Measurements from ENCODE around the gene METTL17. TPM values are rescaled to one million over a fixed set of nuclear protein-coding genes. Genes with fewer than 3 reads are reported as not detected.
"Not testable (repeated sequence)": the region's sequence is repeated elsewhere in the genome, so short reads cannot be mapped to it uniquely, and the experiment has no call there.

METTL17 gene
- total and polyA plus RNA-seq, 7 experiments from 2014 or later: 41.7 to 129 (median 91.7) TPM

DNA sequence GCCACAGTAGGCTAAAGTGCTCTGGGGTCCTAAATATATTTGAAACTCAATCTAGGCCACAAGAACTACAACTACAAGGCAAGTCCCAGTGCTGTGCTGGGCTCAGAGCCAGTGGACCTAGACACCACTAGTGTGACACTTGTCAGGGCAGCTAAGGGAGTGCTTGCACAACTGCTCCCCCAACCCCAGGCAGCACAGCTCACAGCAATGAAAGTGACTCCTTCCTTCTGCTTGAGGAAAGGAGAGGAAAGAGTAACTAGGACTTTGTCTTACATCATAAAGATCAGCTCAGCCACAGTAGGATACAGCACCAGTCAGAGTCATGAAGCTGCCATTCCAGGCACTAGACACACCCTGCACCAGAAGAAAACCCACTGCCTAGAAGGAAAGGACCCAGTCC is 30.8 kb upstream of the METTL17 start:
- H3K27ac ChIP-seq (ENCODE audit: low read depth, low read length): not testable (repeated sequence)

DNA sequence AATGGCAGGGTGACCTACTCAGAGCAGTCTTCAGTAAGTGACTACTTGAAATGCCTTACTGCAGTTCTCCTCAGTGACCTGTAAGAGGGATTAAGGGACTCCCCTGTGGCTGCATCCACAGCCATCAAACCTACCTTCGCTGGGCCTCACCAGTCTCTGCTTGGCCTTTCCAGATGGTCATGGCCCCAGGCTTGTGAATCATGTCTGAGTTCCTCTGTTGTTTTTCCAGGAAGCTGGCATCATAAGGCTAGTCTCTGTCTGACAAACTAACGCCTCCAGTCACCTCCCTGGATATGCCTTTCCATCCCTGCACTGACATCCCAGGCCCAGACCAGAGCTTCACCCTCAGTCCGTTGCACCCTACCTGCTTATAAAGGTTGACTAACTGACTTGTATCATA is 20.4 kb upstream of the METTL17 start:
- Histone ChIP-seq H3K27me3 (ENCODE audit: control insufficient read depth in 2 of 2, insufficient read depth in 2 of 2, low read length in 2 of 2) (peaks cover 3 to 5% of the 10 kb centered on the region in 2 donors), H3K27ac (ENCODE audit: low read depth, low read length) (no peak overlapping the region), H3K9me3 (ENCODE audit: control insufficient read depth in 2 of 3, low read length in 3 of 3) (no peaks in the 10 kb centered on the region), H3K4me3 (ENCODE audit: low read length) (no peak overlapping the region), H3K36me3 (ENCODE audit: control insufficient read depth in 2 of 3, insufficient read depth in 3 of 3, low read length in 3 of 3) (no peaks in the 10 kb centered on the region), H3K4me1 (ENCODE audit: control insufficient read depth in 2 of 2, insufficient read depth in 2 of 2, low read length in 2 of 2) (peaks cover 0 to 5% of the 10 kb centered on the region in 2 donors)
- DNase-seq (no peak), ATAC-seq (no peak)
- H3K27ac Mint-ChIP-seq: no peak overlapping the region
- POLR2A ChIA-PET: no interaction called here
- peaks cover 20 to 58% (median 31%) of the 10 kb centered on the region in 5 donors for H3K27me3 Mint-ChIP-seq
- no peak overlapping the region for H3K4me3 Mint-ChIP-seq
- peaks cover 5 to 17% (median 13%) of the 10 kb centered on the region in 7 donors for H3K4me1 Mint-ChIP-seq
- no peaks in the 10 kb centered on the region for H3K36me3 Mint-ChIP-seq
- no peaks in the 10 kb centered on the region for H3K9me3 Mint-ChIP-seq
- CTCF ChIA-PET: interaction anchor here (0.9 to 3.5 kb wide), 2 partner anchors 9 to 110 kb away, joined by 3 to 21 read pairs; no protein-coding TSS in a partner anchor
- intact Hi-C loops (cut with micrococcal nuclease): no loop called here

More for the DNA sequence above, 30.8 kb upstream of the METTL17 start:
- peaks cover 22 to 33% (median 25%) of the 10 kb centered on the region in 7 donors for H3K4me1 Mint-ChIP-seq
- H3K9me3 Mint-ChIP-seq; H3K9me3 ChIP-seq (ENCODE audit: control insufficient read depth in 2 of 3, low read length in 3 of 3); DNase-seq; H3K36me3 Mint-ChIP-seq; H3K36me3 ChIP-seq (ENCODE audit: control insufficient read depth in 2 of 3, insufficient read depth in 3 of 3, low read length in 3 of 3); H3K4me1 ChIP-seq (ENCODE audit: control insufficient read depth in 2 of 2, insufficient read depth in 2 of 2, low read length in 2 of 2); H3K27me3 ChIP-seq (ENCODE audit: control insufficient read depth in 2 of 2, insufficient read depth in 2 of 2, low read length in 2 of 2); intact Hi-C loops (cut with micrococcal nuclease); POLR2A ChIA-PET; H3K27ac Mint-ChIP-seq; H3K4me3 Mint-ChIP-seq; ATAC-seq; H3K4me3 ChIP-seq (ENCODE audit: low read length): not testable (repeated sequence)
- H3K27me3 Mint-ChIP-seq: peaks cover 0 to 33% (median 23%) of the 10 kb centered on the region in 5 donors
- CTCF ChIA-PET: interaction anchor here (1.7 to 4.5 kb wide), 2 partner anchors 12 to 267 kb away, joined by 4 to 21 read pairs; no protein-coding TSS in a partner anchor

DNA sequence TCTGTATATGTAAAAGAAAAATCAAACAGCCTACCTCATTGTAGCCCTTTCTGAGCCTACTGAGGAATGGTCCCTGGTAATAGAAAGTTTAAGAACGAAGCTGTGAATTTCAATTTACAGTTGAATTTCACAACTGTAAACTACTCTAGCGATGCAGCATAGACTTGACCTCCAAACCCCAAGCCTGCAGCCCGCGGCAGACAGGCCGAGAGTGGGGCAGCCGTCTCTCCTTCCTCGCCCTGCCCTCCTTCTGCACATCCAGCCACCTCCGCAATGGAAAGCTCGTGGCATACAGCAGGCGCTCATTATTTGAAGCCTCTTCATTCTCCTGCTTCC is 19.2 kb upstream of the METTL17 start:
- Mint-ChIP-seq H3K9me3 (no peaks in the 10 kb centered on the region), H3K27ac (peak overlapping the region in 3 of 9 donors; percentile 15 to 71 (median 60)), H3K36me3 (no peaks in the 10 kb centered on the region), H3K4me3 (peak overlapping the region; percentile 88 to 95 (median 92)), H3K4me1 (peaks cover 5 to 17% (median 13%) of the 10 kb centered on the region in 7 donors), H3K27me3 (peaks cover 20 to 49% (median 25%) of the 10 kb centered on the region in 5 donors)
- H3K36me3 ChIP-seq (ENCODE audit: control insufficient read depth in 2 of 3, insufficient read depth in 3 of 3, low read length in 3 of 3): no peaks in the 10 kb centered on the region
- ChIA-PET POLR2A (interaction anchor here (0.7 to 1.1 kb wide), 4 partner anchors 11 to 190 kb away, joined by 3 to 7 read pairs (median 3); partner anchors contain the start of gene RNASE6), CTCF (interaction anchor here (0.6 to 3.5 kb wide), 17 partner anchors 10 to 1566 kb away, joined by 3 to 21 read pairs (median 5); partner anchors contain the start of gene SLC39A2)
- H3K4me3 ChIP-seq (ENCODE audit: low read length): peak overlapping the region; percentile 92
- ATAC-seq (peak; percentile 2), DNase-seq (no peak)
- no peak overlapping the region for H3K27ac ChIP-seq (ENCODE audit: low read depth, low read length)
- H3K4me1 ChIP-seq (ENCODE audit: control insufficient read depth in 2 of 2, insufficient read depth in 2 of 2, low read length in 2 of 2): peaks cover 0 to 5% of the 10 kb centered on the region in 2 donors
- peaks cover 0 to 3% of the 10 kb centered on the region in 2 donors for H3K27me3 ChIP-seq (ENCODE audit: control insufficient read depth in 2 of 2, insufficient read depth in 2 of 2, low read length in 2 of 2)
- intact Hi-C loops (cut with micrococcal nuclease): loop anchor here (2.0 to 10.0 kb wide), 5 partner anchors 70 to 643 kb away; partner anchors contain the start of gene RNASE4 (in 1 of the 2)
- H3K9me3 ChIP-seq (ENCODE audit: control insufficient read depth in 2 of 3, low read length in 3 of 3): no peaks in the 10 kb centered on the region

DNA sequence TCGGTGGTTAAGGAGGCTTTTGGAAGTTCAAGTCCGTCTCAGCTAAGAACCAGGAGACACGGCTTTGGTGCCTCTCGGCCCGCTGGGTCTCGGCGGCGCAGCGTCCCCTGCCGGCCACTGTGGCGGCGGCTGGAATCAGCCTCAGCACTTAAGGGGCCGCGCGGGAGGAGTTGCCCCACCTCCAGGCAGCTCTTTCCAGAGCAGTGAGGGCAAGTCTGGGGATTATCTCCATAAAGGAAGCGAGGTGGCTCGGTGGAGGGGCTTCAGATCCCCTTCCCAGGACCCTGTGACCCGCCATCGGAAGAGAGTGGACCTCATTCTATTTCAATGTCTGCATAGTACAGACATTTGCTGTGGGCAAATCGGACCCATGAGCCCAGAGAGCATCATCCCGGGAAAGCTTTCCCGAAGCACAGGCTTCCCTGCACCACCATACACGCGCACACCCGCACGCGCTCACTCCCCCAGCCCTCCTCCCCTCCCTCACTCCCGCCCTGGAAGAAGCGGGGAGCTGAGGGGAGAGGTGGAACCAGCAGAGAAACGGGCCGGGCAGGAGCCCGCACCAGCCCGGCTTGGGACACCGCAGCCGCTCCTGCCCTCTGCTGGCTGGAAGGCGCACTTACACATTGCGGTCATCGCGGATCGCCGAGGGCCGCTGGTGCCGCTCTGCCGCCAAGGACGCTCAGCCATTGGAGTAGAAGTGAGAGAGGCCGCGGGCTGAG is 18.6 kb upstream of the METTL17 start:
- DNase-seq (peak; percentile 59 to 84 (median 74)), ATAC-seq (peak; percentile 95)
- POLR2A ChIA-PET: interaction anchor here (0.7 to 1.1 kb wide), 4 partner anchors 11 to 190 kb away, joined by 3 to 7 read pairs (median 3); partner anchors contain the start of gene RNASE6
- H3K27ac Mint-ChIP-seq: peak overlapping the region in 5 of 9 donors; percentile 15 to 85 (median 60)
- H3K4me1 ChIP-seq (ENCODE audit: control insufficient read depth in 2 of 2, insufficient read depth in 2 of 2, low read length in 2 of 2): peaks cover 0 to 5% of the 10 kb centered on the region in 2 donors
- H3K36me3 Mint-ChIP-seq: no peaks in the 10 kb centered on the region
- H3K4me1 Mint-ChIP-seq: peaks cover 5 to 17% (median 13%) of the 10 kb centered on the region in 7 donors
- no peaks in the 10 kb centered on the region for H3K36me3 ChIP-seq (ENCODE audit: control insufficient read depth in 2 of 3, insufficient read depth in 3 of 3, low read length in 3 of 3)
- peak overlapping the region; percentile 88 to 95 (median 92) for H3K4me3 Mint-ChIP-seq
- peaks cover 20 to 44% (median 25%) of the 10 kb centered on the region in 5 donors for H3K27me3 Mint-ChIP-seq
- no peaks in the 10 kb centered on the region for H3K9me3 ChIP-seq (ENCODE audit: control insufficient read depth in 2 of 3, low read length in 3 of 3)
- peaks cover 0 to 3% of the 10 kb centered on the region in 2 donors for H3K27me3 ChIP-seq (ENCODE audit: control insufficient read depth in 2 of 2, insufficient read depth in 2 of 2, low read length in 2 of 2)
- CTCF ChIA-PET: interaction anchor here (0.6 to 3.5 kb wide), 18 partner anchors 9 to 1565 kb away, joined by 3 to 21 read pairs (median 4); partner anchors contain the start of gene SLC39A2
- intact Hi-C loops (cut with micrococcal nuclease): loop anchor here (1.0 to 10.0 kb wide), 10 partner anchors 10 to 644 kb away; partner anchors contain the start of genes METTL17 (in 2 of the 2) and RNASE4 (in 1 of the 2)
- H3K4me3 ChIP-seq (ENCODE audit: low read length): peak overlapping the region; percentile 92
- H3K27ac ChIP-seq (ENCODE audit: low read depth, low read length): peak overlapping the region; percentile 25
- H3K9me3 Mint-ChIP-seq: no peaks in the 10 kb centered on the region

DNA sequence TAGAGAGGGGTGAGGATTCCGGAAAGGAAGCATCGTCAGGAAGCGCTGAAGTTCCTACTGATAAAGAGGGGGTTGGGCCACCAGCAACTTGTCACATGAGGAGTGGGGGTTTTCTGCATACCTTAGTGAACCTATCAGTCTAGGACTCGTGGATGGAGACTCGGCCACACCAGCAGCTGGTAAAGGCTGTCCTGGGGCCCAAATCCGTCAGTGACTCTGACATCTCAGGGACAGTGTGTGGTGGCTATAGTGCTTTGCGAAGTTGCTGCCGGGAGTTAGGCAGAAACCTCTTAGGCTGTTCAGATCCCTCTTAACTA is 18.1 kb upstream of the METTL17 start:
- Histone ChIP-seq H3K9me3 (ENCODE audit: control insufficient read depth in 2 of 3, low read length in 3 of 3) (no peaks in the 10 kb centered on the region), H3K27me3 (ENCODE audit: control insufficient read depth in 2 of 2, insufficient read depth in 2 of 2, low read length in 2 of 2) (peaks cover 0 to 3% of the 10 kb centered on the region in 2 donors), H3K4me1 (ENCODE audit: control insufficient read depth in 2 of 2, insufficient read depth in 2 of 2, low read length in 2 of 2) (peaks cover 0 to 5% of the 10 kb centered on the region in 2 donors), H3K36me3 (ENCODE audit: control insufficient read depth in 2 of 3, insufficient read depth in 3 of 3, low read length in 3 of 3) (no peaks in the 10 kb centered on the region), H3K27ac (ENCODE audit: low read depth, low read length) (peak overlapping the region; percentile 25), H3K4me3 (ENCODE audit: low read length) (peak overlapping the region; percentile 92)
- Mint-ChIP-seq H3K36me3 (no peaks in the 10 kb centered on the region), H3K4me1 (peaks cover 5 to 17% (median 13%) of the 10 kb centered on the region in 7 donors), H3K9me3 (no peaks in the 10 kb centered on the region), H3K27me3 (peaks cover 20 to 44% (median 25%) of the 10 kb centered on the region in 5 donors), H3K4me3 (peak overlapping the region; percentile 88 to 95 (median 92)), H3K27ac (peak overlapping the region in 2 of 9 donors; percentile 59 to 85)
- DNase-seq: no peak
- intact Hi-C loops (cut with micrococcal nuclease): loop anchor here (1.0 to 10.0 kb wide), 10 partner anchors 10 to 644 kb away; partner anchors contain the start of genes METTL17 (in 2 of the 2) and RNASE4 (in 1 of the 2)
- ChIA-PET POLR2A (interaction anchor here (1.1 kb wide), 1 partner anchor 191 kb away, joined by 3 read pairs; the partner anchor contains the start of gene RNASE6), CTCF (interaction anchor here (0.6 to 3.5 kb wide), 10 partner anchors 9 to 290 kb away, joined by 3 to 21 read pairs (median 4); partner anchors contain the start of gene SLC39A2)
- ATAC-seq: no peak

DNA sequence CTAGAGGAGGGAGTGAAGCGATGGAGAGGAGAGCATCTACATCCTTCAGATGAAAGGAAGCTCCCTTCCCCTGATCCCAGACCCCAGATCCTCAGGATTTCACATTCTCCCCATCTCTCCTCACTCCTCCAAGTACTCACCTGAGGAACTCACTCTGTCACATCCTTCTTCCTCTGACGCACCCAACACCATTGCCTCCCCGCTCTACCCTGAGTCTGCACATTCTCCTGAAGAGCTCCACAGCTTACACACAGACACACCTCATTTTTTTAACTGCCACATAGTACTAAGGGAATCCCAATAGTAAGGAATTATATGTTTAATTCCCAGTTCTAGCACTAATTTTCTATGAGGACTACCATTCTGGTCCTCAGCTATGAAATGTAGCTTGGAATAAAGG is 16.3 kb upstream of the METTL17 start:
- no peak overlapping the region for H3K27ac ChIP-seq (ENCODE audit: low read depth, low read length)
- CTCF ChIA-PET: interaction anchor here (0.6 to 1.2 kb wide), 4 partner anchors 8 to 116 kb away, joined by 3 to 4 read pairs (median 3); no protein-coding TSS in a partner anchor
- peaks cover 0 to 5% of the 10 kb centered on the region in 2 donors for H3K4me1 ChIP-seq (ENCODE audit: control insufficient read depth in 2 of 2, insufficient read depth in 2 of 2, low read length in 2 of 2)
- no peaks in the 10 kb centered on the region for H3K36me3 ChIP-seq (ENCODE audit: control insufficient read depth in 2 of 3, insufficient read depth in 3 of 3, low read length in 3 of 3)
- Mint-ChIP-seq H3K4me3 (no peak overlapping the region), H3K27ac (no peak overlapping the region), H3K27me3 (peaks cover 6 to 27% (median 12%) of the 10 kb centered on the region in 5 donors), H3K36me3 (no peaks in the 10 kb centered on the region), H3K4me1 (peaks cover 5 to 17% (median 13%) of the 10 kb centered on the region in 7 donors), H3K9me3 (no peaks in the 10 kb centered on the region)
- H3K9me3 ChIP-seq (ENCODE audit: control insufficient read depth in 2 of 3, low read length in 3 of 3): no peaks in the 10 kb centered on the region
- intact Hi-C loops (cut with micrococcal nuclease): loop anchor here (5.0 to 10.0 kb wide), 4 partner anchors 291 to 646 kb away; partner anchors contain the start of gene RNASE4 (in 1 of the 2)
- H3K27me3 ChIP-seq (ENCODE audit: control insufficient read depth in 2 of 2, insufficient read depth in 2 of 2, low read length in 2 of 2): no peaks in the 10 kb centered on the region
- POLR2A ChIA-PET: no interaction called here
- DNase-seq (no peak), ATAC-seq (no peak)
- no peak overlapping the region for H3K4me3 ChIP-seq (ENCODE audit: low read length)

Data from naive thymus-derived CD4-positive, alpha-beta T cell (primary cell).